Measurements from ENCODE around the gene DNAJA1.
"Not testable (repeated sequence)": the region's sequence is repeated elsewhere in the genome, so short reads cannot be mapped to it uniquely, and the experiment has no call there.

The DNAJA1 gene

GRCh38 chr9:33024966-33025571 lies at the start of gene DNAJA1:
TSS of gene DNAJA1 (plus strand) at chr9:33025273. CDS start at chr9:33026485, 1,212 bp downstream.
- peak; percentile 92 to 95 for DNase-seq (ENCODE audit: low read depth in 2 of 2)

- DNase-seq (ENCODE audit: low read depth in 2 of 2), result no peak
Observed at GRCh38 chr9:32978051-32978450, 47.0 kb upstream of the DNAJA1 start.

GRCh38 chr9:32986971-32987370 lies 38.1 kb upstream of the DNAJA1 start:
- DNase-seq (ENCODE audit: low read depth in 2 of 2), result no peak

- no peak for DNase-seq (ENCODE audit: low read depth in 2 of 2)
Observed at GRCh38 chr9:32989660-32990059, 35.4 kb upstream of the DNAJA1 start.

GRCh38 chr9:32991897-32992594 lies 33.0 kb upstream of the DNAJA1 start:
- DNase-seq (ENCODE audit: low read depth in 2 of 2), result no peak

- no peak for DNase-seq (ENCODE audit: low read depth in 2 of 2)
Observed at GRCh38 chr9:32992595-32993238, 32.4 kb upstream of the DNAJA1 start.

GRCh38 chr9:33000682-33001055 lies 24.4 kb upstream of the DNAJA1 start:
- DNase-seq (ENCODE audit: low read depth in 2 of 2), result not testable (repeated sequence)

GRCh38 chr9:33005335-33005734 lies 19.7 kb upstream of the DNAJA1 start:
- not testable (repeated sequence) for DNase-seq (ENCODE audit: low read depth in 2 of 2)

- DNase-seq (ENCODE audit: low read depth in 2 of 2), result no peak
Observed at GRCh38 chr9:33007755-33008154, 17.3 kb upstream of the DNAJA1 start.

- no peak for DNase-seq (ENCODE audit: low read depth in 2 of 2)
Observed at GRCh38 chr9:33011831-33012230, 13.2 kb upstream of the DNAJA1 start.

GRCh38 chr9:33012328-33013069 lies 12.6 kb upstream of the DNAJA1 start:
- DNase-seq (ENCODE audit: low read depth in 2 of 2), result no peak

GRCh38 chr9:33013962-33014664 lies 11.0 kb upstream of the DNAJA1 start:
- no peak for DNase-seq (ENCODE audit: low read depth in 2 of 2)

GRCh38 chr9:33014665-33015014 lies 10.4 kb upstream of the DNAJA1 start:
- no peak for DNase-seq (ENCODE audit: low read depth in 2 of 2)

- DNase-seq (ENCODE audit: low read depth in 2 of 2), result no peak
Observed at GRCh38 chr9:33017283-33018041, 7.6 kb upstream of the DNAJA1 start.

GRCh38 chr9:33019797-33020196 lies 5.3 kb upstream of the DNAJA1 start:
- DNase-seq (ENCODE audit: low read depth in 2 of 2), result no peak

GRCh38 chr9:33022303-33022702 lies 2.8 kb upstream of the DNAJA1 start:
- DNase-seq (ENCODE audit: low read depth in 2 of 2), result no peak

- DNase-seq (ENCODE audit: low read depth in 2 of 2), result no peak
Observed at GRCh38 chr9:33022755-33023154, 2.3 kb upstream of the DNAJA1 start.

- DNase-seq (ENCODE audit: low read depth in 2 of 2), result no peak
Observed at GRCh38 chr9:33023661-33024060, 1.4 kb upstream of the DNAJA1 start.

- no peak for DNase-seq (ENCODE audit: low read depth in 2 of 2)
Observed at GRCh38 chr9:33024126-33024965, 727 bp upstream of the DNAJA1 start.
